Fibroblast of pulmonary artery (primary cell): Measurements from ENCODE around the gene PLIN1.

Source experiments
- DNase-seq: peaks from one replicate; pipeline ENCODE4 v3.0.0-alpha.2; 2010; ENCODE audit warnings: low read depth
- H3K4me3 ChIP-seq: replicated peaks from 2 replicates; pipeline ENCODE4 v1.5.1; 2011; ENCODE audit warnings: low read depth, mild to moderate bottlenecking, control low read depth, low read length, moderate library complexity
- TF ChIP-seq, protein P1 (sequence below): IDR thresholded peaks from 2 replicates; pipeline ENCODE4 v1.5.1; 2011; ENCODE audit warnings: mild to moderate bottlenecking, control low read depth, low read length, inconsistent platforms; ENCODE audit errors: missing control alignments

Gene PLIN1, protein sequence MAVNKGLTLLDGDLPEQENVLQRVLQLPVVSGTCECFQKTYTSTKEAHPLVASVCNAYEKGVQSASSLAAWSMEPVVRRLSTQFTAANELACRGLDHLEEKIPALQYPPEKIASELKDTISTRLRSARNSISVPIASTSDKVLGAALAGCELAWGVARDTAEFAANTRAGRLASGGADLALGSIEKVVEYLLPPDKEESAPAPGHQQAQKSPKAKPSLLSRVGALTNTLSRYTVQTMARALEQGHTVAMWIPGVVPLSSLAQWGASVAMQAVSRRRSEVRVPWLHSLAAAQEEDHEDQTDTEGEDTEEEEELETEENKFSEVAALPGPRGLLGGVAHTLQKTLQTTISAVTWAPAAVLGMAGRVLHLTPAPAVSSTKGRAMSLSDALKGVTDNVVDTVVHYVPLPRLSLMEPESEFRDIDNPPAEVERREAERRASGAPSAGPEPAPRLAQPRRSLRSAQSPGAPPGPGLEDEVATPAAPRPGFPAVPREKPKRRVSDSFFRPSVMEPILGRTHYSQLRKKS

DNA sequence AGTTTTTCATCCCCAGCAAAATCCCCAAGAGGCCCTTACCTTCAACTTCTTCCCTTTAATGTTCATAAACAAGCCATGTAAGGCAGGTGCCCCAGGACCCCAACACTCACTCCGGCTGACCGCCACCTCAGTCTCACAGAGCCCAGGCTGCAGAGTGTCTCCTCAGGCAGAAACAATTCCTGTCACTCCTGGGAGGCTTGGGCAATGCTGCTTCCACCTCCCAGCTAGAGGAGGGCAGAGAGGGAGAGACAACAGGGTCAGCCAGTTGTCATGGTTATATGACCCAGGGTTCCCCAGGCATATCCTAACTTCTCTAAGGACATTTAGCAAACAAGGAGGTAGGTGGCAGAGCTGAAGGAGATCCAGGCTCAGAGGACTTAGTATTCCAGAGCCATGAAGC lies at the start of gene PLIN1:
PLIN1 (minus strand) TSS at position 156 of the 400 bp plus-strand sequence. CDS start 1,878 bp downstream, outside the sequence.
- no peak within 1 kb of the TSS for H3K4me3 ChIP-seq
- DNase-seq, result no peak
- TF ChIP-seq, protein P1, sequence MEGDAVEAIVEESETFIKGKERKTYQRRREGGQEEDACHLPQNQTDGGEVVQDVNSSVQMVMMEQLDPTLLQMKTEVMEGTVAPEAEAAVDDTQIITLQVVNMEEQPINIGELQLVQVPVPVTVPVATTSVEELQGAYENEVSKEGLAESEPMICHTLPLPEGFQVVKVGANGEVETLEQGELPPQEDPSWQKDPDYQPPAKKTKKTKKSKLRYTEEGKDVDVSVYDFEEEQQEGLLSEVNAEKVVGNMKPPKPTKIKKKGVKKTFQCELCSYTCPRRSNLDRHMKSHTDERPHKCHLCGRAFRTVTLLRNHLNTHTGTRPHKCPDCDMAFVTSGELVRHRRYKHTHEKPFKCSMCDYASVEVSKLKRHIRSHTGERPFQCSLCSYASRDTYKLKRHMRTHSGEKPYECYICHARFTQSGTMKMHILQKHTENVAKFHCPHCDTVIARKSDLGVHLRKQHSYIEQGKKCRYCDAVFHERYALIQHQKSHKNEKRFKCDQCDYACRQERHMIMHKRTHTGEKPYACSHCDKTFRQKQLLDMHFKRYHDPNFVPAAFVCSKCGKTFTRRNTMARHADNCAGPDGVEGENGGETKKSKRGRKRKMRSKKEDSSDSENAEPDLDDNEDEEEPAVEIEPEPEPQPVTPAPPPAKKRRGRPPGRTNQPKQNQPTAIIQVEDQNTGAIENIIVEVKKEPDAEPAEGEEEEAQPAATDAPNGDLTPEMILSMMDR, result no peak

DNA sequence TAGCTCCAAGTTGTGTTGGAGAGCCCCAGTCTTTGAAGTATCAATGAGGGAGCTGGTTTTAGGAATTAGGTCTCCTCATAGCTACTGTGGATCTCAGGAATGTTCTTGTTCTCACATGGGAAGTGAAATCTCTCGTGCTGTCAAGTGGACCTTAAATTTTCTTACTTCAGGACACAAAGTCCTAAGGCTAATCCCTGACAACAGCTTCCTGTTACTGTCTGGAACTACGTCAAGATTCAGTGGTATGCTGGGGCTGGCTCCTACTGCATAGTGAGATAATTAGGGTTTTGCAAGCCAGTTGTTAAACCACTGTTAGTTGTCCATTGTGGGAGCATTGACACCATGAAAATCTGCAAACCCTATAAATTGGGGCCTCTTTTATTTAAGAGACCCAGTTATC lies 49.1 kb upstream of the PLIN1 start:
- peak; percentile 93 for DNase-seq
- TF ChIP-seq, protein P1, result no peak
- no peak overlapping the region for H3K4me3 ChIP-seq

DNA sequence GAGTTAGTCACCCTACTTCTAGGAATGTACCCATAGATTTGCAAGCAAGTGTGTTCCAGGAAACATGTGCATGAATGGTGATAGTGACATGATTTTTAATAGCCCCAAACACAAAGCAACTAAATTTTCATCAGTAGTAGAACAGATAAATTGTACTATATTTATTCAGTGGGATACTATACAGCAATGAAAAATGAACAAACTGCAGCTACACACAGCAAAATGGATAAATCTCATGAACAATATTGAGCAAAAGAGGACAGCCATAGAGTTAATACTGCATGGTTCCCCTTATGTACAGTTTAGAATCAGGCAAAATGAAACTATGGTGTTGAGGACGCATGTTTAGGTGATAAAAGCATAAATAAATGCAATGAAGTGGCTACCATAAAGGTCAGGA lies 45.9 kb upstream of the PLIN1 start:
- DNase-seq, result no peak
- H3K4me3 ChIP-seq, result no peak overlapping the region
- TF ChIP-seq, protein P1, result no peak

DNA sequence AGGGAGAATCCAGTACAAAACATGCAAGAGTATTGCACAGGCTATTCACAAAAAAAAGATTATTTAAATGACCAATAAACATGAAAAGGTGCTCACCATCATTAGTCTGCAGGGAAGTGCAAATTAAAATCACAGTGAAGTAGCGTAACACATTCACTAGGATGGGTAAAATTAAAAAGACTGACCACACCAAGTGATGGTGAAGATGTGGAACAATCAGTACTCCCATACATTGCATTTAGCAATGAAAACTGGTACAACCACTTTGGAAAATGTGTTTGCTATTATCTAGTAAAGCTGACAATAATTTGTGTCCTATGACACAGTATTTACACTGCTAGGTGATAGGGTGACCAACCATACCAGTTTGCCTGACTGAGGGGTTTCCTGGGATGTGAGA lies 45.5 kb upstream of the PLIN1 start:
- H3K4me3 ChIP-seq, result no peak overlapping the region
- no peak for DNase-seq
- TF ChIP-seq, protein P1, result no peak

DNA sequence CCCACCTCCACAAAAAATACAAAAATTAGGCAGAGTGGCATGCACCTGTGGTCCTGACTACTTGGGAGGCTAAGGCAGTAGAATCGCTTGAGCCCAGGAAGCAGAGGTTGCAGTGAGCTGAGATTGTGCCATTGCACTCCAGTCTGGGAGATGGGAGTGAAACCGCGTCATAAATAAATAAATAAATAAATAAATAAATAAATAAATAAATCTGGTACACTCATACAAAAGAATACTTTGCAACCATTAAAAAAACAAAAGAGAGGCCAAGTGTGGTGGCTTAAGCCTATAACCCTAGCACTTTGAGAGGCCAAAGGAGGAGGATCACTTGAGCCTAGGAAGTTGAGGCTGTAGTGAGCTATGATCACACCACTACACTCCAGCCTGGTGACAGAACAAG lies 43.9 kb upstream of the PLIN1 start:
- DNase-seq, result no peak
- H3K4me3 ChIP-seq, result no peak overlapping the region
- TF ChIP-seq, protein P1, result no peak

DNA sequence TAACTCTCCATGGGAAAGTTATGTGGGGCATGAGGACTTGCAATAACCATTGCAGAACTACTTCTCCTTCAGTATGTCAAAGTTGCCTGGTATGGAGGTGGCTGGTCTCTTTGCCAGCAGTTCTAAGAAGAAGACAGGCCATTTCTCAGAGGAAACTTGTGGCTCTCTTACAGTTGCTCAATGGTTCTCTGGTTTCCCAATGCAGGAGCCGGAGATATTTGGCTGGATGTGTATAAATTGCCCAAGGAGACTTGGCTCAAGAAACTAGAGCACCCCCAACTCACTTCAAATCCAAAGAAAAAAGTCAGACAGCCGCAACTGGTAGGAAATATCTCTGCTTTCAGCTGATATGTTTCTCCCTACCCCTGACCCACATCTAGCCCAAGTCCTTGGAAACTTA lies 35.6 kb upstream of the PLIN1 start:
- TF ChIP-seq, protein P1, result no peak
- peak; percentile 44 for DNase-seq
- H3K4me3 ChIP-seq, result no peak overlapping the region
